Panc1 (cell line): ENCODE measurements around the gene MSANTD1. TPM values are rescaled to one million over a fixed set of nuclear protein-coding genes. Genes with fewer than 3 reads are reported as not detected.

Experiments
- ATAC-seq: fragments of 200-7000 bp; cut with Tn5 transposase; 2 replicates; pipeline ENCODE4 v1.9.1; 2020; ENCODE audit warnings: mild to moderate bottlenecking, moderate library complexity
- BruUV-seq: library from RNA; stranded (reverse); fragments of 400-500 nt; replicated peaks from 2 replicates; lab custom pipeline; 2021; lab: Mats Ljungman, UMichigan
- CTCF ChIA-PET: fragments of 300-600 bp; sonication (Branson Sonifier 250); formaldehyde crosslinking; loops from one replicate; lab custom pipeline; 2022; ENCODE audit warnings: antibody characterized with exemption; lab: Charles Lee
- POLR2A ChIA-PET: fragments of 300-600 bp; sonication (Branson Sonifier 250); formaldehyde crosslinking; loops from one replicate; lab custom pipeline; 2022; ENCODE audit warnings: antibody characterized with exemption; lab: Charles Lee
- DNase-seq: peaks from one replicate; pipeline ENCODE4 v3.0.0-alpha.2; 2010; ENCODE audit warnings: low read depth, low spot score
- H3K27ac ChIP-seq: 2 replicates; pipeline ENCODE4 v1.5.1; 2011; ENCODE audit warnings: mild to moderate bottlenecking, low read length, inconsistent platforms
- H3K27me3 ChIP-seq: fragments of 200-500 bp; sonication (Bioruptor generic); 2 replicates; pipeline ENCODE4 v1.6.0; 2014; ENCODE audit warnings: low read length, inconsistent platforms; ENCODE audit not compliant: control insufficient read depth, insufficient read depth
- H3K36me3 ChIP-seq: fragments of 200-500 bp; sonication (Bioruptor generic); 2 replicates; pipeline ENCODE4 v1.5.1; 2014; ENCODE audit warnings: inconsistent platforms, mild to moderate bottlenecking, low read length, moderate library complexity; ENCODE audit not compliant: control insufficient read depth, insufficient read depth
- H3K4me1 ChIP-seq: 2 replicates; pipeline ENCODE4 v1.5.1; 2011; ENCODE audit warnings: inconsistent platforms, mild to moderate bottlenecking, low read length, moderate library complexity; ENCODE audit not compliant: control insufficient read depth, insufficient read depth
- H3K4me3 ChIP-seq, 2 experiments: 2 replicates each; pipeline ENCODE4 v1.5.1; 2011 to 2012; ENCODE audit warnings: low read depth in 2 of 2, low read length in 2 of 2, mild to moderate bottlenecking in 2 of 2, inconsistent platforms in 1 of 2, moderate library complexity in 1 of 2
- H3K9me3 ChIP-seq: fragments of 200-500 bp; sonication (Bioruptor generic); 2 replicates; pipeline ENCODE4 v1.5.1; 2014; ENCODE audit warnings: low read depth, mild to moderate bottlenecking, inconsistent platforms, low read length, moderate library complexity; ENCODE audit not compliant: control insufficient read depth, insufficient read depth
- POLR2AphosphoS5 ChIP-seq: IDR thresholded peaks from 2 replicates; pipeline ENCODE4 v1.6.1; 2012; ENCODE audit warnings: mild to moderate bottlenecking, low read depth, low read length, moderate library complexity
- REST ChIP-seq, 2 experiments: IDR thresholded peaks; 2 replicates each; pipeline ENCODE4 v1.6.1; 2011 to 2012; ENCODE audit warnings: low read depth in 2 of 2, control low read depth in 1 of 2, low read length in 1 of 2, mild to moderate bottlenecking in 1 of 2, moderate library complexity in 1 of 2; ENCODE audit not compliant: insufficient read depth in 1 of 2
- SIN3A ChIP-seq: IDR thresholded peaks from 2 replicates; pipeline ENCODE4 v1.6.1; 2012; ENCODE audit warnings: low read depth, mild to moderate bottlenecking, low read length, moderate library complexity, borderline replicate concordance; ENCODE audit not compliant: insufficient read depth
- TCF7L2 ChIP-seq: IDR thresholded peaks from 2 replicates; pipeline ENCODE4 v1.6.1; 2011; ENCODE audit warnings: mild to moderate bottlenecking, low read depth, low read length, inconsistent platforms
- in situ Hi-C: cut with HindIII; loops from 2 replicates; pipeline ENCODE4 v1.10.0; 2016; ENCODE audit warnings: low sequenced_read_pairs, low pct_unique_long_range_greater_than_20kb
- intact Hi-C: fragments of 100-400 bp; cut with micrococcal nuclease; formaldehyde crosslinking; loops from one replicate; pipeline ENCODE4 v1.10.0; 2022; ENCODE audit not compliant: unreplicated experiment
- total RNA-seq: library from RNA; stranded (reverse); gene quantifications from one replicate; pipeline ENCODE4 v1.2.1, GENCODE V29; 2021; ENCODE audit not compliant: unreplicated experiment
- TF ChIP-seq, protein P1 (sequence below): fragments of 450-650 bp; IDR thresholded peaks from 2 replicates; pipeline ENCODE4 v1.5.1; 2017; ENCODE audit warnings: mild to moderate bottlenecking

MSANTD1 gene
- total RNA-seq, 1 experiment from 2014 or later: 0.57 TPM

DNA sequence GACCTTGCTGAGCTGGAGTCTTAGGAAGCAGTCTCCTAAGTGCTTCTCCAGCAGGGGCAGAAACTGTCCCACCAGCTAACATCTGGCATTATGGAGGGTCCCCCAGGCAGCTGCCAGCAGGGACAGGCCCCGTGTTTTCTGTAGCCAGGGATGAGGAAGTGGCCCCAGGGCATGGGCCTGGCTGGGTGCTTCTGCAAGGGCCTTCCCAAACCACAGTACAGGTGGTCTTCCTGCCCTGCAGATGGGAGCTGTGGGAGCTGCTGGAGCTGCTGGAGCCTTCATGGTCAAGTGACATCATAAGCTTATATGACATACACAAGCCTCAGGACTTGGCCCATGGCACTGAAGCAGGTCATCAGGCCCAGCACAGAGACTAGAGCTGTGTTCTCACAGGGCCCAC is 5.0 kb upstream of the MSANTD1 start:
- Histone ChIP-seq H3K4me3 (no peak overlapping the region), H3K27me3 (no peaks in the 10 kb centered on the region), H3K4me1 (no peaks in the 10 kb centered on the region), H3K9me3 (no peaks in the 10 kb centered on the region), H3K36me3 (no peaks in the 10 kb centered on the region), H3K27ac (no peak overlapping the region)
- no peak for TF ChIP-seq REST (IDR thresholded peaks at IDR 0.05; ENCODE audit: insufficient read depth in 1 of 2, low read depth in 2 of 2, low read length in 1 of 2)
- TF ChIP-seq SIN3A: no peak
- TF ChIP-seq, protein P1, sequence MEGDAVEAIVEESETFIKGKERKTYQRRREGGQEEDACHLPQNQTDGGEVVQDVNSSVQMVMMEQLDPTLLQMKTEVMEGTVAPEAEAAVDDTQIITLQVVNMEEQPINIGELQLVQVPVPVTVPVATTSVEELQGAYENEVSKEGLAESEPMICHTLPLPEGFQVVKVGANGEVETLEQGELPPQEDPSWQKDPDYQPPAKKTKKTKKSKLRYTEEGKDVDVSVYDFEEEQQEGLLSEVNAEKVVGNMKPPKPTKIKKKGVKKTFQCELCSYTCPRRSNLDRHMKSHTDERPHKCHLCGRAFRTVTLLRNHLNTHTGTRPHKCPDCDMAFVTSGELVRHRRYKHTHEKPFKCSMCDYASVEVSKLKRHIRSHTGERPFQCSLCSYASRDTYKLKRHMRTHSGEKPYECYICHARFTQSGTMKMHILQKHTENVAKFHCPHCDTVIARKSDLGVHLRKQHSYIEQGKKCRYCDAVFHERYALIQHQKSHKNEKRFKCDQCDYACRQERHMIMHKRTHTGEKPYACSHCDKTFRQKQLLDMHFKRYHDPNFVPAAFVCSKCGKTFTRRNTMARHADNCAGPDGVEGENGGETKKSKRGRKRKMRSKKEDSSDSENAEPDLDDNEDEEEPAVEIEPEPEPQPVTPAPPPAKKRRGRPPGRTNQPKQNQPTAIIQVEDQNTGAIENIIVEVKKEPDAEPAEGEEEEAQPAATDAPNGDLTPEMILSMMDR: no peak
- intact Hi-C loops (no loop called here), in situ Hi-C loops (no loop called here)
- DNase-seq (no peak), ATAC-seq (no peak)
- no TSS peak for BruUV-seq
- ChIA-PET CTCF (no interaction called here), POLR2A (no interaction called here)

GRCh38 chr4:3244747-3245146 is 4.2 kb upstream of the MSANTD1 start:
- intact Hi-C loops (no loop called here), in situ Hi-C loops (no loop called here)
- CTCF ChIA-PET: no interaction called here
- Histone ChIP-seq H3K9me3 (no peaks in the 10 kb centered on the region), H3K27ac (no peak overlapping the region), H3K36me3 (no peaks in the 10 kb centered on the region), H3K4me1 (no peaks in the 10 kb centered on the region), H3K27me3 (no peaks in the 10 kb centered on the region), H3K4me3 (no peak overlapping the region)
- ATAC-seq (no peak), DNase-seq (no peak)
- TF ChIP-seq, protein P1: no peak
- no peak for TF ChIP-seq REST (IDR thresholded peaks at IDR 0.05; ENCODE audit: insufficient read depth in 1 of 2, low read depth in 2 of 2, low read length in 1 of 2)
- TF ChIP-seq SIN3A: no peak
- no peak for TF ChIP-seq TCF7L2
- no peak for TF ChIP-seq POLR2AphosphoS5
- BruUV-seq: no TSS peak
- POLR2A ChIA-PET: no interaction called here
